ENCODE data around the gene INTS4. TPM values are rescaled to one million over a fixed set of nuclear protein-coding genes. Genes with fewer than 3 reads are reported as not detected.

Gene INTS4
- total RNA-seq, 2 experiments from 2014 or later, result 49.1 to 50.3 TPM

GRCh38 chr11:77842441-77843121, 151.9 kb downstream of the INTS4 start:
- DNase-seq, result no peak
- peaks cover 42% of the 10 kb centered on the region for H3K36me3 Mint-ChIP-seq (ENCODE audit: low read depth)
- peaks cover 11% of the 10 kb centered on the region for H3K9me3 Mint-ChIP-seq
- no peaks in the 10 kb centered on the region for H3K27me3 Mint-ChIP-seq
- no peak overlapping the region for H3K4me3 Mint-ChIP-seq
- ChIA-PET CTCF (no interaction called here), POLR2A (no interaction called here)
- H3K4me1 Mint-ChIP-seq, result no peaks in the 10 kb centered on the region
- H3K27ac Mint-ChIP-seq, result no peak overlapping the region

- CTCF ChIA-PET, result interaction anchor here (0.6 kb wide), 1 partner anchor 24 kb away, joined by 3 read pairs; no protein-coding TSS in a partner anchor
- no peak overlapping the region for H3K27ac Mint-ChIP-seq
Observed at GRCh38 chr11:77833302-77833701, 161.2 kb downstream of the INTS4 start.

GRCh38 chr11:77828926-77829325, 165.5 kb downstream of the INTS4 start:
- CTCF ChIA-PET, result no interaction called here
- no peak for DNase-seq
- H3K27me3 Mint-ChIP-seq, result no peaks in the 10 kb centered on the region
- no peak overlapping the region for H3K4me3 Mint-ChIP-seq
- POLR2A ChIA-PET, result no interaction called here
- H3K36me3 Mint-ChIP-seq (ENCODE audit: low read depth), result peaks cover 3% of the 10 kb centered on the region
- no peak overlapping the region for H3K27ac Mint-ChIP-seq
- H3K9me3 Mint-ChIP-seq, result peaks cover 2% of the 10 kb centered on the region
- peaks cover 5% of the 10 kb centered on the region for H3K4me1 Mint-ChIP-seq

More at GRCh38 chr11:77833302-77833701, 161.2 kb downstream of the INTS4 start:
- Mint-ChIP-seq H3K9me3 (peaks cover 2% of the 10 kb centered on the region), H3K27me3 (no peaks in the 10 kb centered on the region), H3K36me3 (ENCODE audit: low read depth) (peaks cover 3% of the 10 kb centered on the region), H3K4me3 (no peak overlapping the region), H3K4me1 (peaks cover 5% of the 10 kb centered on the region)
- POLR2A ChIA-PET, result no interaction called here
- no peak for DNase-seq

Other genes with a start within 250 kb of the INTS4 start
- gene RSF1, start 173.9 kb downstream of the INTS4 start, total RNA-seq, result 10 to 100 TPM; 57.8 to 62.5 TPM
- gene AAMDC, start 173.5 kb downstream of the INTS4 start, total RNA-seq, result 10 to 100 TPM in 1 of 2 experiments, 1 to 10 TPM in 1; 9.8 to 18.8 TPM
- under 1 TPM; 0.19 to 0.25 TPM for gene KCTD14, start 28.6 kb upstream of the INTS4 start, total RNA-seq
- not detected for gene THRSP, start 69.2 kb upstream of the INTS4 start, total RNA-seq
- 100 to 1,000 TPM; 182 to 220 TPM for gene NDUFC2, start 85.2 kb upstream of the INTS4 start, total RNA-seq
- gene ALG8, start 145.0 kb upstream of the INTS4 start, total RNA-seq, result 10 to 100 TPM; 51.2 to 70.3 TPM
- gene KCTD21, start 194.0 kb upstream of the INTS4 start, total RNA-seq, result 1 to 10 TPM; 8.9 TPM
- gene USP35, start 194.3 kb upstream of the INTS4 start, total RNA-seq, result 10 to 100 TPM; 13.0 to 13.2 TPM